Measurements from ENCODE around the gene ADAMTS2. TPM values are rescaled to one million over a fixed set of nuclear protein-coding genes. Genes with fewer than 3 reads are reported as not detected.

The ADAMTS2 gene
- total RNA-seq, 1 donor from 2014 or later, result 25.5 TPM

DNA sequence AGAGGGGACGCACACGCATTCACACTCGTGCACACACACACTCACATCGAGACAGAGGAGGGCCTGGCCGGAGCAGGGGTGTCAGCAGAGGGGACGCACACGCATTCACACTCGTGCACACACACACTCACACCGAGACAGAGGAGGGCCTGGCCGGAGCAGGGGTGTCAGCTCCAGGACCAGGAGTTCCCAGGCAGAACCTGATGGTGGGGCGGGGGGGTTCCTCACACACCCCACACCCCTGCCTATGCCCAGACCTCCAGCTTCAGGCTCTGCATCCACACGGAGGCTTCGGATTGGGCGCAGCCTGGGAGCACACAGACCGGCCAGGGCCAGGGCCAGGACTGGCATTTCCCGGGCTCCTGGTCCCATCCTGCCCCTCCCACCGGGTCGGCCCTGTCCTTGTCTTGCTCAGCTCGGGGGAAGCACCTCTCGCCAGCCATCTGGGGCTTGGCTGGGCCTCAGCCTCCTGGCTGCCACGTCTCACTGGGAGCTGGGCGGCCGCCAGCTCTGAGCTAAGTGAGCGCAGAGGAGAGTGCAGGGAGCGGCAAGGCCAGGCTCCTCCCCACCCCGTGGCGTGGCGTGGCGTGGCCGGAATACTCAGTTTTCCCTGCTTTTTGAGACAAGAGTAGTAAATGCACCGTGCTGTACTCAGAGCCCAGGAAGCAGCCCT lies 31.3 kb downstream of the ADAMTS2 start:
- peak; percentile 86 for DNase-seq (ENCODE audit: low read depth)

DNA sequence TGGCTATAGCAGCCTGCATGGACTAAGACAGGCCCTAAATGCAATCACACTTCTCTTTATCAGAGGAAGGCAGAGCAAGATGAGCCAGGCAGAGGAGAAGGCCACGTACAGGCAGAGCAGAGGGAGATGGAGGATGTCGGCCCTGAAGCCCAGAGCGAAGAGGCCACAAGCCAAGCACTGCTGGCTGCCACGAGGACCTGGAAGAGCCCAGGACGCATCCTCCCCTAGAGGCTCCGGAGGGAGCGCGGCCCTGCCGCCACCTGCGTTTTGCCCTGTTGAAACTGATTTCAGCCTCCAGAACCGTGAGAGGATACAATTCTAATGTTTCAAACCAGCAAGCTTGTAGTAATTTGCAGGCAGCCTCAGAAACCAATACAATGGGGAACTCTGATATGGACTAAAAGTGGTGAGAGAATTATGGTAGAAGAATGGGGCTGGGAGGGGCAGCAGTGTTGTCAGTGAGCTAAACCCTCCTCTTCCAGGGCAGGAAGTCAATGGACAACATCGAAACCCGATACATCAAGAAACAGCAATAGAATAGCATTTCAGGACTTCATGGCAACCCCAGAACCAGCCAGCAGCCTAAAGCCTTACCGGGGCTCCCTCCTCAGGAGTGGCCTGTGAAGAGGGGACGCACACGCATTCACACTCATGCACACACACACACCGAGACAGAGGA lies 32.6 kb downstream of the ADAMTS2 start:
- no peak for DNase-seq (ENCODE audit: low read depth)

DNA sequence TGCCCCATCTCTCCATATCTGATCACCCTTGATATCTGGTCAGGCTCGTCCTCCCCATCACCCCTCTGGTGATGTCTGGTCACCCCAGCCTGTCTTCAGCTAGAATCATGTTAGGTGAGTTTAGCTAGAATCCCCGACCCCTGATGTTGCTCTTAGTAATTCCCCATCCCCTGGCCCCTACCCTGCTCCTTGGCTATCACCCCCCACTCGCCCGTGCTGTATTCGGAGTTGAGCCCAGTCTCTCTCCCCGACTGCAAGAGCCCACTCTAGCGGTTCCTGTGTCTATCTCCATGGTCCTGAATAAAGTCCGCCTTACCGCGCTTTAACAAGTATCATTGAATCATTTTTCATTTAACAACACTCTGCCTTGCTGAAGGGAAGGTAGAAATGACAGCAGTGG lies 33.7 kb downstream of the ADAMTS2 start:
- DNase-seq (ENCODE audit: low read depth), result no peak

GRCh38 chr5:179311091-179311470 lies 34.2 kb downstream of the ADAMTS2 start:
- DNase-seq (ENCODE audit: low read depth), result no peak

GRCh38 chr5:179310439-179311090 lies 34.7 kb downstream of the ADAMTS2 start:
- no peak for DNase-seq (ENCODE audit: low read depth)

DNA sequence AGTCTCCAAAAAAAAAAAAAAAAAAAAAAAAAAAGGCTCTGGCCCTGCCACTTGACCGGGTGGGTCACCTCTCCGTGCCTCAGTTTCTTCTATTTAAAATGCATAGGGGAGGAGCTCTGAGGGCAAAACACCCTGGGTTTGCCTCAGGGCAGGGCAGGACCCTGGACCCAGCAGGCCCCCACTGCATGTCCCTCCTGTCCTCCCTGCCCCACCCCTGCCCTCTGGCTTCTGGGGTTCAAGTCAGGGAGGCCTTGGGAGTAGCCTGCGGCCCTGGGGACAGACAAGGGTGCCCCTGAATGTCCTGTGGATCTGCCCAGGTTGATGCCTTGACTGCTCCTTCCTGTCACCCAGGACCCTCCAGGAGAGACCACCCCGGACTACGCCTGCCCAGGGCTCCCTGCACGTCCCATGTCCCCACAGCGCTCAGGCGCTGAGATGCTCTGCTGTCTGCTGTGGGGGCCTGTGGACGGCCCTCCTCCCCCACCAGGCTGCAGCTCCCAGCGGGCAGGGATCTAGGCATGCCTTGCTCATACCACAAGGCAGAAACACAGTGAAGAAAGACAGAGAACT lies 35.4 kb downstream of the ADAMTS2 start:
- no peak for DNase-seq (ENCODE audit: low read depth)

- DNase-seq (ENCODE audit: low read depth), result no peak
Measured at GRCh38 chr5:179309383-179309670, 35.9 kb downstream of the ADAMTS2 start.

GRCh38 chr5:179308563-179309382 lies 36.5 kb downstream of the ADAMTS2 start:
- DNase-seq (ENCODE audit: low read depth), result no peak

DNA sequence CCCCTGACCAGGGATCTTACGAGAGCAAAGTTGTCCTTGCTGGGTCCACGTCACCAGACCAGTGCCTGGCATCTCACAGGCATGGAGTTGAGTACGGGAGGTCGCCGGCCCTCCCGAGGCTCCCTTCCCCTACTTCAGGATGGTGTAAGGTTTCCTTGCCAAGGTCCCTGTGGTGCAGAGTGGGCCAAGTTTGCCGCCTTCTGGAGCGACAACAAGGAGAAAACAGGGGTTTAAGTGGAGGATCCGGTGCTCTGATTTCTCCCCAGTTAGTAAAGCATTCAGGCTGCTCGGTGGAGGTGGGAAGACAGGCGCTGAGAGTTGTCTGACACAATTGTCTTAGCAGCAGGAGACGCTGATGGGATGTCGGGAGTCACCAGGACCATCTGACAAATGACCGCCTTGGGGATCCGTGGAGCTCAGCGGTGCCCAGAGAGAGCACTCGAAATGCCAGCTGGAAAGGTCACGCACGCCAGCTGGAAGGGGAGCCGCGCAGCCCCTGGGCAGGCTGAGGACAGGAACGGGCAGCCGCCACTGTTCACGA lies 37.3 kb downstream of the ADAMTS2 start:
- DNase-seq (ENCODE audit: low read depth), result no peak

GRCh38 chr5:179307013-179307800 lies 38.1 kb downstream of the ADAMTS2 start:
- DNase-seq (ENCODE audit: low read depth), result peak; percentile 84

GRCh38 chr5:179306191-179307012 lies 38.9 kb downstream of the ADAMTS2 start:
- no peak for DNase-seq (ENCODE audit: low read depth)

DNA sequence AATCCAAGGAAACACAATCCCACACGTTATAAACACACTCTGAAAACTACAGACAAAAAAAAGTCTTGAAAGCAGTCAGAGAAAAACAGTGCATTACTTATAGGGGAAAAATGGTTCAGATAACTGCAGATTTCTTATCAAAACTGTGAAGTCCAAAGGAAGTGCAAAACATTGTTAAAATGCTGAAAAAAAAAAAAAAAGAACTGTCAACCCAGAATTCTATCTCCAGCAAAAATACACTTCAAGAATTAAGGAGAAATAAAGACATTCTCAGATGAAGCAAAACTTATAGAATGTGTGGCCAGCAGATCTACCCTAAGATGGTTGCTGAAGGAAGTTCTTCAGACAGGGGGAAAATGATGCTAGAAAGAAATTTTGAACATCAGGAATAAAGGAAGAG lies 40.4 kb downstream of the ADAMTS2 start:
- no peak for DNase-seq (ENCODE audit: low read depth)

DNA sequence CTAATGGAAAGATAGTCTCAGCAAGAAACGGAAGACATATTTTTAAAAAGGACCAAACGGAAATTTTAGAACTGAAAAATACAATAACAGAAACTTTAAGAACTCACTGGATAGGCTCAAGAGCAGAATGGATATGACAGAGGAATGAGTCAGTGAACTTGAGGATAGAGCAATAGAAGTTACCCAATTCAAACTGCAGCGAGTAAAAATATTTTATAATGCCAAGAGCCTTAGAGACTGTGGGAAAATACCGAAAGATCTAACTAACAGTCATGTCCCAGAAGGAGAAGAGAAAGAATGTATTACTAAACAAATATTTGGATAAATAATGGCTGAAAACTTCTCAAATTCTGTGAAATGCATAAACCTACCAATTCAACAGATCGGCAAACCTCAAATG lies 40.8 kb downstream of the ADAMTS2 start:
- peak; percentile 67 for DNase-seq (ENCODE audit: low read depth)

GRCh38 chr5:179303451-179304200 lies 41.6 kb downstream of the ADAMTS2 start:
- DNase-seq (ENCODE audit: low read depth), result no peak

DNA sequence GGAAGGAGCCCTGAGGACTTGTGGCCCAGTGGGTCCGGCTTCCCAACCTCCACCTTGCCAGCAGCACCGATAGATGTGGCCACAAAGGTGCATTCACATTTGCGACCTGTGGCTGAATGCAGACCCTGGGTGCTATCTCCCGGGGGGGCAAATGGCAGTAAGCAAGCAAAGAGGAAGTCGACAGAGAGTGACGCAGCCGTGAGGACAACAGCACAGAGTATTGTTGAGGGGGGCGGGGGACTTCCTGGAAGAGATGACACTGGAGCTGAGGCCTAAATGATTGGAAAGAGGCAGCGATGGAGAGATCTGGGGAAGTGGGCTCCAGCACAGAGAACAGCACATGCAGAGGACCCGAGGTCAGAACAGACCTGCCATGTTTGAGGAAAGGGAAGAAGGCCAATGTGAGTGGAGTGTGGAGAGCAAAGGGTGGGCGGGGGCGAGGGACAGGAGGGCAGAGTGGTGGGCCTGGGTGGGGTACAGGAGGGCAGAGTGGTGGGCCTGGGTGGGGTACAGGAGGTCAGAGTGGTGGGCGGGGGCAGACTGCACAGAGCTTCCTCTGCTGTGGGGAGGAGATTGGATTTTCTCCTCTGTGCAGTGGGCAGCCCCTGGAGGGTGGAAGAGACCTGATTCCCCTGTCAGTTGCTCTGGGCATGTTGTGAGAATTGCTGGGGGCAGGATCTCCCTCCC lies 42.6 kb downstream of the ADAMTS2 start:
- DNase-seq (ENCODE audit: low read depth), result no peak

- DNase-seq (ENCODE audit: low read depth), result no peak
Measured at GRCh38 chr5:179301796-179302195, 43.5 kb downstream of the ADAMTS2 start.

DNA sequence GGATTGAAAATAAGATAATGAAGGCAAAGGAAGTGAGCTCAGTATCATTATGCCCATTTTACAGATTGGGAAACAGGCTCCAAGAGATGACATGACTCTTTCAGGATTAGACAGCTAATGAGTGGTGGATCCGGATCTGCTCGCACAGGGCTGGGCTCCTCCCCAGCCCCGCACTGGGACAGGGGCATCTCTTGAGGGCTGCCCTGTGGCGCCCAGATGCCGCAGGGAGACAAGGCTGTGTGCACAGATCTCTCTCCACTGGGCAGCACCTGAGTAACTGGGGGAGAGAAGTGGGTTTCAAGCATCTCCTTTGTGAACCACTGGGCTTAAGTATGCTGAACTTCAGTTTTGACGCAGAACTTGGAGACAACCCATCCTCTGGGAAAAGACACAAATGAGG lies 43.9 kb downstream of the ADAMTS2 start:
- no peak for DNase-seq (ENCODE audit: low read depth)

DNA sequence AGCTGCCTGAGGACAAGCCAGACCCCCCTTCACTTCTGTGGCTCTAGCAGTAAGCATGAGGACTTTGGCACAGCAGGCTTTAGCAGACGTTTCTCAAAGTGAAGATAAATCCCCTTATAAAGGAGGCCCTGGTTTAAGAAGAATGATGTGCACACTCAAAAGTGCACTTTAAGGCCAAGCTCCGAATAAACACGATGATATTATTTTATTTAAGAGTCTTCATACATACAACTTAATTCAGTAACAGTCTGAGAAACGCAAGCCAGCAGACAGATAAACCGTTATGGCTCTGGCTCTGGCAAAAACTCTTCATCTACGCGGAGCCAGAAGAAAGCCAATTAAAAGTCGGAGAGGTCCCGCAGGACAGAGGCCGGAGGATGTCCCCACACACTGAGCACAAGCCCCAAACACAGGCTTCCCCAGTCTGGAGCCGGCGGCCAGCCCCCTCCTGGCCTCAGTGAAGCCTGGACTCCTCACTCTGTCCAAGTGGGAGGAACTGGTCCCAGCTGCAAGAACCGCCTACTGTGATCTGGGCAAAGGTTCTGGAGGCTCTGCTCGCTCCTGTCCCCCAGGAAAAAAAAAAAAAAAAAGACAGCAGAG lies 44.6 kb downstream of the ADAMTS2 start:
- no peak for DNase-seq (ENCODE audit: low read depth)
